ENCODE results near the gene SND1.

GRCh38 chr7:127876393-127876792, 224.4 kb downstream of the SND1 start:
- TF ChIP-seq CTCF (IDR thresholded peaks at IDR 0.05) (no peak), POLR2A (IDR thresholded peaks at IDR 0.05) (no peak)
